Stimulated activated CD8-positive, alpha-beta memory T cell treated with anti-CD3 and anti-CD28 coated beads, Interleukin-2, amount 100 ng/mL, for 48 hours (primary cell): ENCODE measurements around the gene CFAP99.
A peak's percentile ranks its signal among the peaks of the same experiment; 100 is the strongest.
"Not testable (repeated sequence)": the region's sequence is repeated elsewhere in the genome, so short reads cannot be mapped to it uniquely, and the experiment has no call there.

Source experiments
- DNase-seq, 2 donors: peaks; one replicate each; pipeline ENCODE4 v3.0.0-alpha.2; 2020; ENCODE audit warnings: low read depth in 2 of 2

The CFAP99 gene

GRCh38 chr4:2446656-2447564, 28.2 kb downstream of the CFAP99 start:
- no peak for DNase-seq

- DNase-seq = no peak
Observed at GRCh38 chr4:2448589-2448988, 29.8 kb downstream of the CFAP99 start.

GRCh38 chr4:2449051-2449450, 30.3 kb downstream of the CFAP99 start:
- no peak for DNase-seq

GRCh38 chr4:2449511-2450392, 31.0 kb downstream of the CFAP99 start:
- DNase-seq = no peak

- DNase-seq = no peak
Observed at GRCh38 chr4:2450394-2451035, 31.8 kb downstream of the CFAP99 start.

GRCh38 chr4:2451036-2451520, 32.3 kb downstream of the CFAP99 start:
- DNase-seq = no peak

GRCh38 chr4:2451821-2452785, 33.3 kb downstream of the CFAP99 start:
- DNase-seq = no peak

- no peak for DNase-seq
Observed at GRCh38 chr4:2457481-2458295, 38.9 kb downstream of the CFAP99 start.

- no peak for DNase-seq
Observed at GRCh38 chr4:2458546-2459491, 40.1 kb downstream of the CFAP99 start.

GRCh38 chr4:2459589-2460349, 41.0 kb downstream of the CFAP99 start:
- no peak for DNase-seq

- DNase-seq = no peak
Observed at GRCh38 chr4:2461246-2461960, 42.6 kb downstream of the CFAP99 start.

GRCh38 chr4:2462218-2462991, 43.6 kb downstream of the CFAP99 start:
- peak; percentile 47 to 57 for DNase-seq

- no peak for DNase-seq
Observed at GRCh38 chr4:2462992-2463762, 44.4 kb downstream of the CFAP99 start.

GRCh38 chr4:2465032-2465431, 46.3 kb downstream of the CFAP99 start:
- no peak for DNase-seq

GRCh38 chr4:2465544-2465943, 46.8 kb downstream of the CFAP99 start:
- not testable (repeated sequence) for DNase-seq
